Activated CD4-positive, CD25-positive, alpha-beta regulatory T cell treated with anti-CD3 and anti-CD28 coated beads, Interleukin-2, amount 50 U/mL, for 24 hours (primary cell): Measurements from ENCODE around the gene ZNF385C.

ENCODE experiments used
- ATAC-seq, 2 donors: fragments of 150-1000 bp; cut with Tn5 transposase; one replicate each; pipeline ENCODE4 v1.10.0; 2021; ENCODE audit warnings: mild to moderate bottlenecking in 1 of 2, moderate library complexity in 1 of 2

The ZNF385C gene

GRCh38 chr17:42075789-42076188 is 22.5 kb downstream of the ZNF385C start:
- ATAC-seq: no peak

GRCh38 chr17:42072323-42073187 is 25.7 kb downstream of the ZNF385C start:
- ATAC-seq: peak; percentile 7 to 33

- ATAC-seq: no peak
These were observed 26.5 kb downstream of the ZNF385C start for GRCh38 chr17:42071810-42072209.

GRCh38 chr17:42068979-42069378 is 29.3 kb downstream of the ZNF385C start:
- no peak for ATAC-seq

- peak; percentile 47 to 52 for ATAC-seq
These were observed 30.7 kb downstream of the ZNF385C start for GRCh38 chr17:42067371-42068091.

DNA sequence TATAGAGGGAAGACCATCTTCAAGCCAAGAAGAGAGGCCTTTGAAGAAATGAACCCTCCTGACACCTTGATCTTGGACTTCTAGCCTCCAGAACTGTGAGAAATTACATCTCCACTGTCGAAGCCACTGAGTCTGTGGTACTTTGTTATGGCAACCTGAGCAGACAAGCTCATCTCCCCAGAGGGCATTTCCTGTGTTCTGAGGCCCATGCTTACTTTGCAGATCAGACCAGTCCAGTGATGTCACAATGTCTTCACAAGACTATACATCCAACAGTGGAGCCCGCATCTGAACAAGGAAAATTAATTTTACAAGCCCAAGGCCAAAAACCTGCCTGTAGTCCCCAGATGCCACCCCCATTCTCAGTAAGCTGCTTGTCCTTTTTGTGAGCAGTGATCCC is 33.1 kb downstream of the ZNF385C start:
- ATAC-seq: no peak

GRCh38 chr17:42062681-42063080 is 35.6 kb downstream of the ZNF385C start:
- ATAC-seq: no peak

DNA sequence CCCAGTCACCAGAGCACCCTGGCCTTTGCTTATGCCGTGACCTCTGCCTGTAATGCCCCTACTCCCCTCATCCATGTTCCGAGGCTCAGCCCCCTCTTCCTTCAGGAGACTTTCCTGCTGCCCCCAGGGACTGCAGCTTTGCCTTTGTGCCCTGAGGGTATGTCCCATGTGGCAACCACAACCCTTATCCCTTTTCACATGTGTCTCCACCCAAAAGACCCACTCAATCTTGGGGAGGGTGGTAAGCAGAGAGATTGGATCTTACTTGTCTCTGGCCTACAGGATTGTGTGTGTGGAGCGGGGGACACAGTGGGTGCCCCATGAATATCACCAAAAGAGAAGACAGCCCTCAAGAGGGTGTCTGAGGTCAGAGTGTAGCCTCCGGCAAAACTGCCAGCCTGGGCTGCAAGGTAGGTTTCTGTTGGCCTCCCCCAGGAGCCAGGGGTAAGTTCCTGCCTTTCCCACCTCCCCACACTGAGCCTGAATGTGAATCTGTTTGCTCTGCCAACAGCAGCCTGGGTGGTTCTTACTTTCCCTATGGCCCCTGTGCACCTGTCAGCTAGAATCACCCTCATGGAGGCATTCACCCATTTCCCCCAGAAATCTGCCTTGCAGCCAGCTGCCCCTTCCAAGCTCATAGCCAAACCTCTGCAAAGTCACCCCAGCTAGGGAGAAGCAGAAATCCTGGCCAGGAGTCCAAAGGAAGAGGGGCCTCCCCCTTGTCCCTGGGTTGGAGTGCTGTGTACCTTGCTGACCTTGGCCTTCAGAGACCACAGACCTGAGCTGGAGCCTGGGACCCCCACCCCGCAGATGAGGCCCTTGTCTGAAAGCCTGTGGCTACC is 36.4 kb downstream of the ZNF385C start:
- no peak for ATAC-seq

GRCh38 chr17:42060231-42060630 is 38.0 kb downstream of the ZNF385C start:
- no peak for ATAC-seq

DNA sequence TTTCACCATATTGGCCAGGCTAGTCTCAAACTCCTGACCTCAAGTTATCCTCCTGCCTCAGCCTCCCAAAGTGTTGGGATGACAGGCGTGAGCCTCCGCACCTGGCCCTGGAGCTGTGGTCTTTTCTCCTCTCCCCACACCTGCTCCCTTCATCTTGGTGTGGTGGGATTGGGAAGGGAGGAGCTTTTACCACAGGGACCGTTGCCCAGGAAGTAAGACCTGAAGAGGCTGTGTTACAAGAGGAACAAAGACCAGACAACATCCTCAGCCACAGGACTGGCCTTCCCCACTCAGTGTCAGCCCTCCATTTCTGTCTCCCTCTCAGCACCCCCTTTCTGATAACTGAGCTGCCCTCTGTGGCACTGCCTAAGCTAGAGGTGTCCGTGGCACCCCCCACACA is 38.5 kb downstream of the ZNF385C start:
- no peak for ATAC-seq

- ATAC-seq: no peak
These were observed 40.2 kb downstream of the ZNF385C start for GRCh38 chr17:42058063-42058462.

DNA sequence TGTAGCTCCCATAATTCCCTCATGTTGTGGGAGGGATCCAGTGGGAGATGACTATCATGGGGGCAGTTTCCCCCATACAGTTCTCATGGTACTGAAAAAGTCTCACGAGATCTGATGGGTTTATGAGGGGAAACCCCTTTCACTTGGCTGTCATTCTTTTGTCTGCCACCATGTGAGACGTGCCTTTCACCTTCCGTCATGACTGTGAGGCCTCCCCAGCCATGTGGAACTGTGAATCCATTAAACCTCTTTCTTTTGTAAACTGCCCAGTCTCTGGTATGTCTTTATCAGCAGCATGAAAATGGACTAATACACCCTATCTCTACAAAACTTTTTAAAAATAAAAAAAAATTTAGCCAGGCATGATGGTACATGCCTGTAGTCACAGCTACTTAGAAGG is 41.6 kb downstream of the ZNF385C start:
- no peak for ATAC-seq

DNA sequence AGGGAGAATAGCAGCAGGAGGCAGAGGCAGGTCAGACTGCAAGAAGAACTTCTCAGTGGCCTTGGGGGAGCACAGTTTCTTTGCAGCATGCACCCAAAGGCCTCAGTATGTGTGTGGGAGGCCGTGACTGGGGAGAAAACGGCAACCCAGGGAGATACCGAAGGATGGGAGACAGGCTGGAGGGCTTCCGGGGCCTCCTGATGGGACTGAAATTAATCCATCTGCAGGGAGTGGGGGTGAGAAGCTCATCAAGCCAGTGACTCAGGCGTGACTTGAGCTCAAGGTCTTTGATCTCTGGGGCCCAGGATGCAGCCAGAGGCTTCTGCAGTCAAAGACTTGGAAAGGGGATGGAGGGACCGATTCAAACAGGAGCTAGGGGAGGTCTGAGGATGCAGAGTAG is 42.8 kb downstream of the ZNF385C start:
- no peak for ATAC-seq

GRCh38 chr17:42055027-42055426 is 43.2 kb downstream of the ZNF385C start:
- no peak for ATAC-seq

- ATAC-seq: no peak
These were observed 44.4 kb downstream of the ZNF385C start for GRCh38 chr17:42053731-42054500.

DNA sequence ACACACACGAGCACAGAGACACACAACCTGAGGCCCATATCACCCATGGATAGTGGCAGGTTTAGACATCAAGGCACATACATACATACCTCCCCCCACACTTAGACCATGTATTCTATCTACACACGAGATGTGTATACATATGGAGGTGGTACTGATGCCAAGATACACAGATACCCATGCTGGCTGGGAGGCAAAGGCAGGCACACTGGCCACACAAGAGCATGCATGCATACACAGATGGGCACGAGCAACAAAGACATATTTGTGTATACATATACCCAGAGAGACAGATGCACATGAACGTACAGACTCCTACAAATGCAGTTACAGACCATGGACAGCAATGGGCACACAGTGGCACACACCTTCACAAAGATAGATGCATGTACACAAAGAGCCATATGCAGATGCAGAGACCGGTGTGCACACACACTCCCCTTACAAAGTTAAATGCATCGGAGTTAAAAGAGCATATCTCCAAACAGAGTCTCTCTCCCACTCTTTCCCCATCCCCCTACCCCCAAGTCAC is 45.9 kb downstream of the ZNF385C start:
- no peak for ATAC-seq

DNA sequence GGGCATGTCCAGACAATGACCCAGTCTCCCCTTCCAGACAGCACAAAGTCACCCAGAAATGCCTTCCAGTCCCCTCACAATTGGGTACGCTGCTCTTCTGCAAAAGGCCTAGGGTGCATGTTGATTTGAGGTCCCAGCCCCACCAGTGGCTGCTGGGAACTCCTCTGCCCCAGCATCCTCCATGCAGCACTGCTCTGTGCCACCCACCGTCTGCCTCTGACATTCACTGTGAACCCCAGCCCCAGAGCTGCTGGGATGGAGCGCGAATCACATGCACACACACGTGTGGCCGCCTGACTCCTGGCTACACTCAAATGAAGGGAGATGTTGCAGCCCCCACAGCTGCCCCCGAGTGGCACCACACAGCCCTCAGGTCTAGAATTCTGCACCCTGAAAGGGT is 46.6 kb downstream of the ZNF385C start:
- ATAC-seq: no peak

GRCh38 chr17:42051013-42051400 is 47.3 kb downstream of the ZNF385C start:
- no peak for ATAC-seq

- peak; percentile 66 to 81 for ATAC-seq
These were observed 47.8 kb downstream of the ZNF385C start, which contains the start of gene C17orf113 for GRCh38 chr17:42050393-42051012. Gene C17orf113 (minus strand): TSS chr17:42050601. CDS start chr17:42043376, 7,225 bp downstream.

DNA sequence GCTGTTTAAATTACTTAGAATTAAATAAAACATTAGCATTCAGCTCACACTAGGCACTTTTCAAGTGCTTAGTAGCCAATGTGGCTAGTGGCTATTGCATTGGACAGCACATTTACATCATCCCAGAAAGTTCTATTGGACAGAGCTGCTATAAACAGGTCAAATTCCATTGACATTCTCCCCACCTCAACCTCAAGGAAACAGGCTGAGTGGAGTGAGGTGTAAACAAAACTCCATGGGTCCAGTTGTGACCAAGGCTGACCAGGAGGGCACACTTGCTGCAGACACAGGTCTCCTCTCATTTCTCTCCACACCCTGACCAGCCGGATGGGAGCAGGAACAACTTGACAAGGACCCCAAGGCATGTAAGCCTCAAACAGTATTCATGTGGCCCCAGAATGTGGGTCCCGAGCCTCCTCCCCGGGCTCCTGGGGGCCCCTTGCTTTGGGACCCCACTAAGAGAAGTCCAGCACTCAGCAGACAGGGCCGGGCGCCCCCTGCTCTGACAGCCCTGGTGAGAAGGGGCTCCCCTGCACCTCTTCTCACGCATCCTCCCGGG is 48.4 kb downstream of the ZNF385C start:
- no peak for ATAC-seq

GRCh38 chr17:42047343-42047742 is 50.9 kb downstream of the ZNF385C start:
- no peak for ATAC-seq
